OCI-LY3 (cell line): Measurements from ENCODE around the gene TTF2.
"Not testable (repeated sequence)": the region's sequence is repeated elsewhere in the genome, so short reads cannot be mapped to it uniquely, and the experiment has no call there.

Experiments
- H2AFZ ChIP-seq: fragments of 200-600, 300-600 bp; shearing (Covaris generic); 2 replicates; pipeline ENCODE4 v1.6.0; 2014; ENCODE audit warnings: antibody characterized with exemption, low read depth, low read length
- H3K27ac ChIP-seq: fragments of 200-600, 300-600 bp; sonication (generic); 2 replicates; pipeline ENCODE4 v1.5.1; 2014; ENCODE audit warnings: mild to moderate bottlenecking, low read length, moderate library complexity, mixed read lengths
- H3K27me3 ChIP-seq: fragments of 200-600, 300-600 bp; sonication (generic); 2 replicates; pipeline ENCODE4 v1.6.1; 2014; ENCODE audit warnings: low read depth, low read length, mixed read lengths
- H3K36me3 ChIP-seq: fragments of 200-600, 300-600 bp; sonication (generic); replicated peaks from 2 replicates; pipeline ENCODE3; 2014; ENCODE audit warnings: low read depth, low read length, mixed read lengths
- H3K4me1 ChIP-seq: fragments of 300-600, 200-600 bp; sonication (generic); 2 replicates; pipeline ENCODE4 v1.6.1; 2014; ENCODE audit warnings: low read length, mixed read lengths
- H3K4me2 ChIP-seq: fragments of 200-600, 300-600 bp; sonication (generic); 2 replicates; pipeline ENCODE4 v1.6.1; 2014; ENCODE audit warnings: low read length, mixed read lengths
- H3K4me3 ChIP-seq: fragments of 300-600, 200-600 bp; sonication (generic); 2 replicates; pipeline ENCODE4 v1.5.1; 2014; ENCODE audit warnings: antibody characterized with exemption, mild to moderate bottlenecking, low read length, moderate library complexity
- H3K79me2 ChIP-seq: fragments of 300-600, 200-600 bp; shearing (Covaris generic); 2 replicates; pipeline ENCODE4 v1.6.1; 2014; ENCODE audit warnings: mild to moderate bottlenecking, low read length, mixed read lengths
- H3K9ac ChIP-seq: fragments of 300-600, 200-600 bp; shearing (Covaris generic); 2 replicates; pipeline ENCODE4 v1.6.0; 2014; ENCODE audit warnings: mild to moderate bottlenecking, low read length, moderate library complexity
- H3K9me3 ChIP-seq: fragments of 200-600, 300-600 bp; shearing (Covaris generic); 2 replicates; pipeline ENCODE4 v1.6.1; 2014; ENCODE audit warnings: low read length, mixed read lengths; ENCODE audit not compliant: insufficient read depth
- H4K20me1 ChIP-seq: fragments of 200-600, 300-600 bp; sonication (generic); 2 replicates; pipeline ENCODE4 v1.6.1; 2016; ENCODE audit warnings: low read length, mixed read lengths; ENCODE audit not compliant: insufficient read depth
- CTCF ChIP-seq: fragments of 200-600, 300-600 bp; sonication (generic); IDR thresholded peaks from 2 replicates; pipeline ENCODE4 v1.5.1; 2014; ENCODE audit warnings: antibody characterized with exemption, low read length, low read depth
- EZH2phosphoT487 ChIP-seq: fragments of 200-600 bp; shearing (Covaris generic); IDR thresholded peaks from 2 replicates; pipeline ENCODE4 v1.6.1; 2018; ENCODE audit warnings: antibody characterized with exemption, mixed run types, low read depth

Gene TTF2

GRCh38 chr1:117098287-117098890 lies 38.3 kb downstream of the TTF2 start:
- Histone ChIP-seq H3K79me2 (no peaks in the 10 kb centered on the region), H3K36me3 (peaks cover 57% of the 10 kb centered on the region), H3K27me3 (no peaks in the 10 kb centered on the region), H3K4me2 (no peak overlapping the region), H3K4me1 (no peaks in the 10 kb centered on the region), H4K20me1 (no peaks in the 10 kb centered on the region), H3K9me3 (no peaks in the 10 kb centered on the region), H3K27ac (no peak overlapping the region), H3K9ac (no peak overlapping the region), H2AFZ (no peak overlapping the region), H3K4me3 (no peak overlapping the region)
- TF ChIP-seq EZH2phosphoT487 = no peak
- TF ChIP-seq CTCF = no peak

GRCh38 chr1:117101334-117101733 lies 41.2 kb downstream of the TTF2 start:
- TF ChIP-seq EZH2phosphoT487 (no peak), CTCF (no peak)
- no peaks in the 10 kb centered on the region for H3K79me2 ChIP-seq
- no peak overlapping the region for H3K9ac ChIP-seq
- H3K36me3 ChIP-seq = peaks cover 43% of the 10 kb centered on the region
- no peak overlapping the region for H2AFZ ChIP-seq
- H3K4me1 ChIP-seq = no peaks in the 10 kb centered on the region
- H3K27me3 ChIP-seq = no peaks in the 10 kb centered on the region
- no peaks in the 10 kb centered on the region for H3K9me3 ChIP-seq
- H4K20me1 ChIP-seq = no peaks in the 10 kb centered on the region
- H3K4me3 ChIP-seq = no peak overlapping the region
- H3K4me2 ChIP-seq = no peak overlapping the region
- H3K27ac ChIP-seq = no peak overlapping the region

- not testable (repeated sequence) for H3K4me3 ChIP-seq, H3K79me2 ChIP-seq, H3K27me3 ChIP-seq, H3K4me2 ChIP-seq, H3K4me1 ChIP-seq, H4K20me1 ChIP-seq, H3K27ac ChIP-seq, H3K9ac ChIP-seq, H2AFZ ChIP-seq, H3K9me3 ChIP-seq
- peaks cover 47% of the 10 kb centered on the region for H3K36me3 ChIP-seq
Measured at GRCh38 chr1:117101858-117102257, 41.7 kb downstream of the TTF2 start.

- H2AFZ ChIP-seq = no peak overlapping the region
- H3K9ac ChIP-seq = no peak overlapping the region
- no peaks in the 10 kb centered on the region for H3K27me3 ChIP-seq
- H3K4me3 ChIP-seq = no peak overlapping the region
- H3K9me3 ChIP-seq = no peaks in the 10 kb centered on the region
- no peaks in the 10 kb centered on the region for H3K4me1 ChIP-seq
- no peak overlapping the region for H3K27ac ChIP-seq
- peaks cover 34% of the 10 kb centered on the region for H3K36me3 ChIP-seq
- no peaks in the 10 kb centered on the region for H4K20me1 ChIP-seq
- H3K79me2 ChIP-seq = no peaks in the 10 kb centered on the region
- H3K4me2 ChIP-seq = no peak overlapping the region
- TF ChIP-seq CTCF (no peak), EZH2phosphoT487 (no peak)
Measured at GRCh38 chr1:117104986-117105385, 44.9 kb downstream of the TTF2 start.
